ENCODE results near the gene ALDH1B1. TPM values are rescaled to one million over a fixed set of nuclear protein-coding genes. Genes with fewer than 3 reads are reported as not detected.
A peak's percentile ranks its signal among the peaks of the same experiment; 100 is the strongest.

Gene ALDH1B1
- total RNA-seq, 4 donors from 2014 or later, result 7.9 to 15.3 (median 11.0) TPM

DNA sequence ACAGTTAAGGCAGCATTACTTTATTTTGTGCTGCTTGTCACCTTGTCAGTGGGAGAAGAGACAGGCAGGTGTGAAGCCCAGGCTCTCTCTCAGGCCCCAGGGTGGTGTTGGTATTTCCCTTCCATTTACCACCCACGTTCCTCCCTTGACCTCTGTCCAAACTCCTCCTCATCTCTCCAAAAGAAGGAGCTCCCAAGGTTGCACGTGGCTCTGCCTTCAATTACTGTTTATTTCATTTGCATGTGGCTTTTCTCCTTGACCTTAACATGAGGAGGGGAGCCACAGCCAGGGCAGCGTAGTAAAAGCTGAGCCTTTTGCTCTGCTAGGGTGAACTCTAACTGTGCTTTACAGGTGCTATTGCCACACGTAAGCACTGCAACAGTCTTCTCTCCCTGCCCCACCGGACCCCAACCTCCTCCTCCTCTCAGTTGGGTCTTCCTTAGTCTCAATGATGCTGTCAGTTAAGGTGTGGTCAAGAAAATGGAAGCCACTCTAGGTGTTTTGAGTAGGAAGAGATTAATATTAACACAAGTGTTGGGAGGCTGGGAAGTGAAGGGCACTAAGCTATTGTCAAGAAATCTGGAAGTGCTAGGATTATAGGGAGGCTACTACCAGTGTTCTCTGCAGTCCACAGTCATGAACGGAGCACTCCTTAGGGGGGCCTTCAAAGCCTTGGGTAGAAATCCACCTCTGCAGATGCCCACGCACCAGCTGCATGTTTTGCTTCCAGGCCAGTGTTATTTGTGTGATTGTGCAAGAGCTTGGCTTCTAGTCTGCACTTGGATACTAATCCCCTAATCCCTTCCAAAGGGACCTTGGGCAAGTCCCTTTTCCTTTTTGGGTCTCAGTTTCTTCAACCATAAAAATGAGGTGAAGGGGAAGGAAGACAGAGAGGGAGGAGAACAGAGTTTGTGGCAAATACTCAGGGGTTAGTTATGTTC lies 3.9 kb upstream of the ALDH1B1 start:
- Histone ChIP-seq H3K4me3 (no peak overlapping the region), H3K27ac (peak overlapping the region in 2 of 4 donors; percentile 36 to 56), H3K4me1 (peaks cover 0 to 27% (median 10%) of the 10 kb centered on the region in 4 donors), H3K36me3 (no peaks in the 10 kb centered on the region), H3K27me3 (no peaks in the 10 kb centered on the region), H3K9me3 (peaks cover 0 to 9% (median 0%) of the 10 kb centered on the region in 4 donors)
- peak in 1 of 2 donors; percentile 38 for DNase-seq (ENCODE audit: low spot score in 2 of 2)
- 55 to 65% methylated on average over 7 of the region's 7 CpGs for WGBS, 2 donors
- TF ChIP-seq POLR2A (IDR thresholded peaks at IDR 0.05) (no peak), EP300 (IDR thresholded peaks at IDR 0.05) (peak in 1 of 2 donors; percentile 30)
- TF ChIP-seq, protein P1, sequence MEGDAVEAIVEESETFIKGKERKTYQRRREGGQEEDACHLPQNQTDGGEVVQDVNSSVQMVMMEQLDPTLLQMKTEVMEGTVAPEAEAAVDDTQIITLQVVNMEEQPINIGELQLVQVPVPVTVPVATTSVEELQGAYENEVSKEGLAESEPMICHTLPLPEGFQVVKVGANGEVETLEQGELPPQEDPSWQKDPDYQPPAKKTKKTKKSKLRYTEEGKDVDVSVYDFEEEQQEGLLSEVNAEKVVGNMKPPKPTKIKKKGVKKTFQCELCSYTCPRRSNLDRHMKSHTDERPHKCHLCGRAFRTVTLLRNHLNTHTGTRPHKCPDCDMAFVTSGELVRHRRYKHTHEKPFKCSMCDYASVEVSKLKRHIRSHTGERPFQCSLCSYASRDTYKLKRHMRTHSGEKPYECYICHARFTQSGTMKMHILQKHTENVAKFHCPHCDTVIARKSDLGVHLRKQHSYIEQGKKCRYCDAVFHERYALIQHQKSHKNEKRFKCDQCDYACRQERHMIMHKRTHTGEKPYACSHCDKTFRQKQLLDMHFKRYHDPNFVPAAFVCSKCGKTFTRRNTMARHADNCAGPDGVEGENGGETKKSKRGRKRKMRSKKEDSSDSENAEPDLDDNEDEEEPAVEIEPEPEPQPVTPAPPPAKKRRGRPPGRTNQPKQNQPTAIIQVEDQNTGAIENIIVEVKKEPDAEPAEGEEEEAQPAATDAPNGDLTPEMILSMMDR (IDR thresholded peaks at IDR 0.05), result no peak

DNA sequence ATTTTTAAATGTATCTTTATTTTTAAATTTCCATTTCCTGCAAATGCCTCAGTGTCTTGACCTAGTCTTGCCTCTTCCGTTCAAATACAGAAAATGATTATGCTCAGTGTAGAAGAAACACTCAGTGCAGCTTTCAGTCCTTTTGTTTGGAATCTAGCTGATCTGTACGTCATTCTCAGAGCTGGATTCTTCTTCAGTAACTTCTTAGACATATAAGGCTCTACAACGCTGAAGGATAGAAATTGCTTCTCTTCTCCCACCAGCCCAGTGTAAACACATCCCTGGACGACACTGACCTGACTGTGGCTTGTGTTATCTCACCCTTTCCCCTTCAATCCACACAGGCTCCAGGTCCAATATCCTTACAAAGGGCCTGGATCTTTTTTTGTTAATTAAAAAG lies 3.2 kb upstream of the ALDH1B1 start:
- peak overlapping the region in 3 of 4 donors; percentile 2 to 56 (median 50) for H3K27ac ChIP-seq
- no peak for DNase-seq (ENCODE audit: low spot score in 2 of 2)
- H3K4me3 ChIP-seq, result no peak overlapping the region
- WGBS, 2 donors, result 22 to 31% methylated on average over 4 of the region's 4 CpGs
- H3K27me3 ChIP-seq, result no peaks in the 10 kb centered on the region
- TF ChIP-seq POLR2A (IDR thresholded peaks at IDR 0.05) (no peak), EP300 (IDR thresholded peaks at IDR 0.05) (no peak)
- TF ChIP-seq, protein P1 (IDR thresholded peaks at IDR 0.05), result no peak
- no peaks in the 10 kb centered on the region for H3K36me3 ChIP-seq
- peaks cover 0 to 33% (median 11%) of the 10 kb centered on the region in 4 donors for H3K4me1 ChIP-seq
- peaks cover 0 to 9% (median 0%) of the 10 kb centered on the region in 4 donors for H3K9me3 ChIP-seq

DNA sequence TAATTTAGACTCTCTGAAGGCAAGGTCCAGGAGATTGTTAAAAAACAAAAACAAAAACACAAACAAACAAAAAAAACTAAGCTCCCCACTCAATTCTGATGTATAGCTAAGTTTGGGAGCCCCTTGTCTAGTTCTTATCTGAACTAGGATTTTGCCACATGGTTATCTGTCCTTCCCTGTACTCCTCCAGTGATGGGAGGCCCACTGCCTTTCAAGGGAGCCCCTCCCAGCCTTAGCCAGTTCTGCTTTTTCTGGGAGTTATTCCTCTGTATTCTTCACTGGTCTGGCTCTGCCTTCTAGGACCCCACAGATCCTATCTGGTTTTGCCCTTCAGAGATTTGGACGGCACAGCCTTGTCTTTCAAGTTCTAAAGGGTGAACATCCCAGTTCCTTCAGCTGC lies 2.1 kb upstream of the ALDH1B1 start:
- H3K4me3 ChIP-seq, result no peak overlapping the region
- no peak for TF ChIP-seq POLR2A (IDR thresholded peaks at IDR 0.05)
- DNase-seq (ENCODE audit: low spot score in 2 of 2), result no peak
- no peaks in the 10 kb centered on the region for H3K27me3 ChIP-seq
- WGBS, 2 donors, result 50 to 58% methylated on average over 1 of the region's 1 CpG
- no peaks in the 10 kb centered on the region for H3K9me3 ChIP-seq
- peak overlapping the region in 1 of 4 donors; percentile 70 for H3K27ac ChIP-seq
- peaks cover 0 to 35% (median 11%) of the 10 kb centered on the region in 4 donors for H3K4me1 ChIP-seq
- H3K36me3 ChIP-seq, result peaks cover 0 to 1% (median 0%) of the 10 kb centered on the region in 3 donors

DNA sequence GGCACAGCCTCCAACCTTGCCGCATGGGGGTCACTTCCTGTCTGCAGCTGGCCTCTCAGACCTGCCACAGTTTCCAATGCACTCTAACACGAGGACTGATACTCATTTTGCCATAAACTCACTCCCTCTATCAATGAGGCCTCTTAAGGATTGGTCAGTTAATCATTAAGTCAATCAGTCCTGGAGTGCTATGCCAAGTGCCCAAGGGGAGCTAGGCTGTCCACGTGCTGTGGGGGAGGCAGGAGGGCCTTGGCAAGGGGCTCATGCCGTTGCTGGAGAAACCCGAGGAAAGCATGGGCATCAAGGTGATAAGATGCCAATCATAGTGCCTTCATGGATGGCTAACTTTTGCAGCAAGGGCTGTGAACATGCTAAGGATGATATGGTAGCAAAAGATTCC lies 1.7 kb upstream of the ALDH1B1 start:
- Histone ChIP-seq H3K4me3 (no peak overlapping the region), H3K36me3 (peaks cover 0 to 5% (median 1%) of the 10 kb centered on the region in 3 donors), H3K4me1 (peaks cover 0 to 35% (median 11%) of the 10 kb centered on the region in 4 donors), H3K27ac (peak overlapping the region in 1 of 4 donors; percentile 70), H3K9me3 (no peaks in the 10 kb centered on the region), H3K27me3 (no peaks in the 10 kb centered on the region)
- no peak for DNase-seq (ENCODE audit: low spot score in 2 of 2)
- TF ChIP-seq, protein P1 (IDR thresholded peaks at IDR 0.05), result no peak
- TF ChIP-seq EP300 (IDR thresholded peaks at IDR 0.05) (no peak), POLR2A (IDR thresholded peaks at IDR 0.05) (no peak)
- 56 to 65% methylated on average over 5 of the region's 5 CpGs for WGBS, 2 donors

DNA sequence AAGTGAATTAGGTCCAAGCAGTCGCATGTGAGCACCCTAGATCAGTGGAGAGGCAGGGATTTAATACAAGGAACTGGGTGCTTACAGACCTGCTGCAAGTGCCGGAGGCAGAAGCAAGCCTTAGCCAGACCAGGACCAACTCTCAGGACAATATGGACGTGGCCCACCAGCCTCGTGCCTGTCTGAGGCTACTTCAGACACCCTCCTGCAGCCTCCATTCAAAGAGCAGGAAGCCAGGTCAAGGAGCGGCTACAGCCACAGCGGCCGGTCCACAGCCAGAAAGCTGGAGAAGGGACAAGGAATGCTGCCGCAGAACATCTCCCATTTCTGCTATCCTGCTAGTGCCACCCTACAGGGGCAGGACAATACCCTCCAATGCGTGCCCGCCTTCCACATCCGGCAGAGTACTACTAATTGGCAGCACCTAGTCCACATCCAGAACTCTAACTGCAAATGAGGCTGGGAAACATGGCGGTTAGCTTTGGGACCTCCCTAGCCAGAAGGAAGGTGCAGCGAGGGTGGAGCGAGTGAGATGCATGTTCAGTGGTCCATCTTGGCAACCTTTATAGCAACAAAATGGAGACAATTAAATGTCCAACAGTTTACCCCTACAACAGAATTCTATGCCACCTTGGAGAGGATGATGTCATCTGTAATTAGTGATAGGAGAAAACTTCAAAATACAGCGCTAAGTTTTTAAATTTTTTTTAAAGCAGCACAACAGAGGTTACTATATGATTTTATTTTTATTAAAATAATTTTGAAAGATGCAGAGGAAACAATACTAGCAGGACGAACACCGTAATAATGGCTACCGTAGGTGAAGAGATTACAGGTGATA lies 1.0 kb upstream of the ALDH1B1 start:
- Histone ChIP-seq H3K27me3 (no peaks in the 10 kb centered on the region), H3K4me3 (peak overlapping the region in 2 of 4 donors; percentile 74 to 90), H3K36me3 (peaks cover 0 to 12% (median 2%) of the 10 kb centered on the region in 3 donors), H3K27ac (peak overlapping the region in 1 of 4 donors; percentile 69), H3K4me1 (peaks cover 0 to 35% (median 11%) of the 10 kb centered on the region in 4 donors), H3K9me3 (no peaks in the 10 kb centered on the region)
- TF ChIP-seq EP300 (IDR thresholded peaks at IDR 0.05) (no peak), POLR2A (IDR thresholded peaks at IDR 0.05) (no peak)
- TF ChIP-seq, protein P1 (IDR thresholded peaks at IDR 0.05), result no peak
- 88 to 89% methylated on average over 18 of the region's 18 CpGs for WGBS, 2 donors
- DNase-seq (ENCODE audit: low spot score in 2 of 2), result no peak

All from tibial nerve (tissue), 4 donors.